HepG2 (cell line): ENCODE results near the gene ZWILCH. TPM values are rescaled to one million over a fixed set of nuclear protein-coding genes. Genes with fewer than 3 reads are reported as not detected.

Experiments
- CHCHD3 ChIP-seq: sonication (generic); formaldehyde crosslinking; IDR thresholded peaks from 2 replicates; pipeline ENCODE4 v1.8.0; 2022; ENCODE audit warnings: mild to moderate bottlenecking, missing genetic modification reagents, moderate library complexity
- EHMT2 ChIP-seq: fragments of 200-600 bp; sonication (generic); IDR thresholded peaks from 2 replicates; pipeline ENCODE4 v1.7.0; 2017; ENCODE audit warnings: antibody characterized with exemption, low read depth, low read length, borderline replicate concordance
- GLI4 ChIP-seq: sonication (generic); formaldehyde crosslinking; IDR thresholded peaks from 2 replicates; pipeline ENCODE4 v1.5.1; 2020; ENCODE audit warnings: missing genetic modification reagents, mild to moderate bottlenecking, moderate library complexity, borderline replicate concordance
- KDM3A ChIP-seq: IDR thresholded peaks from 2 replicates; pipeline ENCODE4 v1.6.1; 2018; ENCODE audit warnings: low read depth, missing compliant biosample characterization
- KLF16 ChIP-seq, 2 experiments: sonication (generic) in 1 of 2; formaldehyde crosslinking in 1 of 2; IDR thresholded peaks; 2 replicates each; pipeline versions ENCODE4 v1.6.1 to v1.8.0; 2016 to 2023; ENCODE audit warnings: missing genetic modification reagents in 2 of 2, missing compliant biosample characterization in 1 of 2
- MEIS1 ChIP-seq: sonication (generic); formaldehyde crosslinking; IDR thresholded peaks from 2 replicates; pipeline ENCODE4 v1.9.0; 2021; ENCODE audit warnings: mild to moderate bottlenecking, missing genetic modification reagents, moderate library complexity, borderline replicate concordance
- MTA1 ChIP-seq: sonication (generic); formaldehyde crosslinking; IDR thresholded peaks from 2 replicates; pipeline ENCODE4 v1.4.0; 2020; ENCODE audit warnings: missing genetic modification reagents, mild to moderate bottlenecking, borderline replicate concordance
- PPARG ChIP-seq: conservative IDR thresholded peaks from 2 replicates; pipeline ENCODE4 v1.6.1; 2016; ENCODE audit warnings: missing biosample characterization, missing genetic modification reagents
- RCOR2 ChIP-seq: IDR thresholded peaks from 2 replicates; pipeline ENCODE4 v1.6.1; 2016; ENCODE audit warnings: missing biosample characterization, missing genetic modification reagents
- SIN3A ChIP-seq: IDR thresholded peaks from 2 replicates; pipeline ENCODE4 v1.6.1; 2011; ENCODE audit warnings: low read depth, mild to moderate bottlenecking, control low read depth, low read length, borderline replicate concordance
- SOX13 ChIP-seq, 3 experiments: fragments of 450-650 bp in 1 of 3; sonication (generic) in 1 of 3; formaldehyde crosslinking in 1 of 3; IDR thresholded peaks in 2 of 3; conservative IDR thresholded peaks in 1 of 3; 2 replicates each; pipeline versions ENCODE4 v1.5.0 to v1.6.1; 2016 to 2020; ENCODE audit warnings: antibody characterized with exemption in 1 of 3, mild to moderate bottlenecking in 1 of 3, missing compliant biosample characterization in 1 of 3, missing genetic modification reagents in 1 of 3, moderate library complexity in 1 of 3
- ZBTB42 ChIP-seq: sonication (generic); formaldehyde crosslinking; IDR thresholded peaks from 2 replicates; pipeline ENCODE4 v1.5.0; 2020; ENCODE audit warnings: mild to moderate bottlenecking, missing genetic modification reagents
- ZC3H4 ChIP-seq: sonication (generic); formaldehyde crosslinking; IDR thresholded peaks from 2 replicates; pipeline ENCODE4 v1.4.0; 2020; ENCODE audit warnings: missing genetic modification reagents, borderline replicate concordance
- ZNF564 ChIP-seq: sonication (generic); formaldehyde crosslinking; IDR thresholded peaks from 2 replicates; pipeline ENCODE4 v1.8.1; 2023; ENCODE audit warnings: mild to moderate bottlenecking, missing genetic modification reagents
- ZNF788 ChIP-seq: sonication (generic); formaldehyde crosslinking; IDR thresholded peaks from 2 replicates; pipeline ENCODE4 v1.5.0; 2020; ENCODE audit warnings: mild to moderate bottlenecking, missing genetic modification reagents, borderline replicate concordance
- ZSCAN20 ChIP-seq: sonication (generic); formaldehyde crosslinking; IDR thresholded peaks from 2 replicates; pipeline ENCODE4 v1.4.0; 2020; ENCODE audit warnings: missing genetic modification reagents, mild to moderate bottlenecking, borderline replicate concordance
- polyA plus RNA-seq, 8 experiments: library from polyadenylated mRNA; depleted of rRNA in 3 of 8; stranded (reverse) in 7 of 8; unstranded in 1 of 8; fragments of >200 nt; fragmentation: Illumina TruSeq in 4 of 8; extraction: Trizol in 4 of 8; gene quantifications; 2 replicates each; pipeline versions ENCODE4 v1.2.1 to v1.2.3, GENCODE V29; 2011 to 2016; ENCODE audit warnings: low read depth in 4 of 8, missing spikeins in 1 of 8, mixed read lengths in 1 of 8; ENCODE audit not compliant: insufficient read depth in 1 of 8
- total RNA-seq, 5 experiments: library from RNA; depleted of rRNA; stranded (reverse); fragments of >200 nt; fragmentation: Illumina TruSeq; extraction: Trizol; gene quantifications; 2 replicates each; pipeline ENCODE4 v1.2.3, GENCODE V29; 2016; ENCODE audit warnings: low read depth in 1 of 5
- TF ChIP-seq, protein P1 (sequence below): sonication (generic); formaldehyde crosslinking; IDR thresholded peaks from 2 replicates; pipeline ENCODE4 v1.4.0; 2020; ENCODE audit warnings: missing genetic modification reagents, borderline replicate concordance
- TF ChIP-seq, protein P2 (sequence below): sonication (generic); formaldehyde crosslinking; IDR thresholded peaks from 2 replicates; pipeline ENCODE4 v1.8.0; 2022; ENCODE audit warnings: mild to moderate bottlenecking, missing genetic modification reagents, moderate library complexity
- TF ChIP-seq, protein P3 (sequence below): sonication (generic); formaldehyde crosslinking; IDR thresholded peaks from 2 replicates; pipeline ENCODE4 v1.8.0; 2022; ENCODE audit warnings: mild to moderate bottlenecking, missing genetic modification reagents, moderate library complexity
- TF ChIP-seq, protein P4 (sequence below): sonication (generic); formaldehyde crosslinking; conservative IDR thresholded peaks from 2 replicates; pipeline ENCODE4 v1.5.0; 2020; ENCODE audit warnings: missing genetic modification reagents

ZWILCH gene
- total and polyA plus RNA-seq, 2 of the 13 experiments (the other 11 are each of a cell fraction or from before 2014, with no cell fraction given), result 9.5 to 27.8 TPM

DNA sequence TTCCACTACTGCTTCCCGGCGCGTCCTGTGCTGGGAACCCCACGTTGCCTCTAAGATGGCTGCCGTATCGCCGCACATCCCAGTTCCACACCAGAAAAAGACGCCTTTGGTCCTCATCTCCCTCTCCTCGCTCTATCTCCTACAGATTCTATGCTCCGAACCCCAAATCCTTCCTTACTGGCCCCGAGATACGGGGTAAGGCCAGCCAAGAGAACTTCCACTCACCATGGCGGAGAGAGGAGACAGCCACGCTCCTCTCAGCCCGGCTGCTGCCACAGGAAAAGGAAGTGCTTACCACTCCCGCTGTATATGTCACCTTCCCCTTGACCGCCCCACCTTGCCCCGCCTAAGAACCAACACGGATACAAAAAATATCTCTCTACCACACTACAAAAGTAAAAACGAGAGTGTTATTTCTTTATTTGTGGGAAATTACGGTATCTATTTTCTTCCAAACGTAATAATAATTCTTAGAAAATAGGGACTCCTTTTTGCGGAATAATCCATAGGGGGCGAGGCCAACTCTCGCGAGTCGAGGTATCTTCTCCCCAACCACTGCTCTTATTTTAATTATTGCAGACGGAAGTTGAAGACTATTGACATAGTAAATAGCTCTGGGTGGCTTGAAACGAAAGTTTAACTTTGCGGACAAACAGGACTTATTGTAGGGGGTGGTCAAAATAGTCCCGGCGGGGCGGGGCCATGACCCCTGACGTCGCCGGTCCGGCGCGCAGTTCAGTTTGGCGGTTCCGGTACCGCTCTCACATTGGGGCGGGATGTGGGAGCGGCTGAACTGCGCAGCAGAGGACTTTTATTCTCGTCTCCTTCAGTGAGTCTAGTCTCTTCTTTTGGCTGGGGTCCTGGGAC lies at the start of gene ZWILCH, which contains the start of gene RPL4 (continued):
- TF ChIP-seq SOX13 (IDR thresholded peaks at IDR 0.05) (no peak), SOX13 (CRISPR knock-in tag; conservative IDR thresholded peaks at IDR 0.05 in 1 of 2, IDR thresholded peaks at IDR 0.05 in 1 of 2) (no peak), ZSCAN20 (CRISPR knock-in tag) (peak; percentile 51; the same call in 1 of the 2 replicates), ZNF788 (CRISPR knock-in tag) (0 out of 2 replicates have a peak, but pooled peaks have one; percentile 14), ZC3H4 (CRISPR knock-in tag) (peak; percentile 86), MEIS1 (CRISPR knock-in tag) (no peak), GLI4 (0 out of 2 replicates have a peak, but pooled peaks have one; percentile 74), KLF16 (CRISPR knock-in tag; IDR thresholded peaks at IDR 0.05) (peak in 1 of 2 experiments; percentile 36; a peak in 1 of 4 replicates), MTA1 (CRISPR knock-in tag) (no peak), CHCHD3 (CRISPR knock-in tag) (no peak), RCOR2 (CRISPR knock-in tag) (no peak), PPARG (CRISPR knock-in tag) (0 out of 2 replicates have a peak, but pooled peaks have one; percentile 4), ZBTB42 (no peak), KDM3A (CRISPR knock-in tag) (no peak), SIN3A (peak; percentile 98), ZNF564 (CRISPR knock-in tag) (no peak), EHMT2 (no peak)
- TF ChIP-seq, protein P1, sequence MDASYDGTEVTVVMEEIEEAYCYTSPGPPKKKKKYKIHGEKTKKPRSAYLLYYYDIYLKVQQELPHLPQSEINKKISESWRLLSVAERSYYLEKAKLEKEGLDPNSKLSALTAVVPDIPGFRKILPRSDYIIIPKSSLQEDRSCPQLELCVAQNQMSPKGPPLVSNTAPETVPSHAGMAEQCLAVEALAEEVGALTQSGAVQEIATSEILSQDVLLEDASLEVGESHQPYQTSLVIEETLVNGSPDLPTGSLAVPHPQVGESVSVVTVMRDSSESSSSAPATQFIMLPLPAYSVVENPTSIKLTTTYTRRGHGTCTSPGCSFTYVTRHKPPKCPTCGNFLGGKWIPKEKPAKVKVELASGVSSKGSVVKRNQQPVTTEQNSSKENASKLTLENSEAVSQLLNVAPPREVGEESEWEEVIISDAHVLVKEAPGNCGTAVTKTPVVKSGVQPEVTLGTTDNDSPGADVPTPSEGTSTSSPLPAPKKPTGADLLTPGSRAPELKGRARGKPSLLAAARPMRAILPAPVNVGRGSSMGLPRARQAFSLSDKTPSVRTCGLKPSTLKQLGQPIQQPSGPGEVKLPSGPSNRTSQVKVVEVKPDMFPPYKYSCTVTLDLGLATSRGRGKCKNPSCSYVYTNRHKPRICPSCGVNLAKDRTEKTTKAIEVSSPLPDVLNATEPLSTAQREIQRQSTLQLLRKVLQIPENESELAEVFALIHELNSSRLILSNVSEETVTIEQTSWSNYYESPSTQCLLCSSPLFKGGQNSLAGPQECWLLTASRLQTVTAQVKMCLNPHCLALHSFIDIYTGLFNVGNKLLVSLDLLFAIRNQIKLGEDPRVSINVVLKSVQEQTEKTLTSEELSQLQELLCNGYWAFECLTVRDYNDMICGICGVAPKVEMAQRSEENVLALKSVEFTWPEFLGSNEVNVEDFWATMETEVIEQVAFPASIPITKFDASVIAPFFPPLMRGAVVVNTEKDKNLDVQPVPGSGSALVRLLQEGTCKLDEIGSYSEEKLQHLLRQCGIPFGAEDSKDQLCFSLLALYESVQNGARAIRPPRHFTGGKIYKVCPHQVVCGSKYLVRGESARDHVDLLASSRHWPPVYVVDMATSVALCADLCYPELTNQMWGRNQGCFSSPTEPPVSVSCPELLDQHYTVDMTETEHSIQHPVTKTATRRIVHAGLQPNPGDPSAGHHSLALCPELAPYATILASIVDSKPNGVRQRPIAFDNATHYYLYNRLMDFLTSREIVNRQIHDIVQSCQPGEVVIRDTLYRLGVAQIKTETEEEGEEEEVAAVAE (CRISPR knock-in tag), result peak; percentile 80; the same call in 1 of the 2 replicates
- TF ChIP-seq, protein P2, sequence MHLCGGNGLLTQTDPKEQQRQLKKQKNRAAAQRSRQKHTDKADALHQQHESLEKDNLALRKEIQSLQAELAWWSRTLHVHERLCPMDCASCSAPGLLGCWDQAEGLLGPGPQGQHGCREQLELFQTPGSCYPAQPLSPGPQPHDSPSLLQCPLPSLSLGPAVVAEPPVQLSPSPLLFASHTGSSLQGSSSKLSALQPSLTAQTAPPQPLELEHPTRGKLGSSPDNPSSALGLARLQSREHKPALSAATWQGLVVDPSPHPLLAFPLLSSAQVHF (CRISPR knock-in tag), result no peak
- TF ChIP-seq, protein P3, sequence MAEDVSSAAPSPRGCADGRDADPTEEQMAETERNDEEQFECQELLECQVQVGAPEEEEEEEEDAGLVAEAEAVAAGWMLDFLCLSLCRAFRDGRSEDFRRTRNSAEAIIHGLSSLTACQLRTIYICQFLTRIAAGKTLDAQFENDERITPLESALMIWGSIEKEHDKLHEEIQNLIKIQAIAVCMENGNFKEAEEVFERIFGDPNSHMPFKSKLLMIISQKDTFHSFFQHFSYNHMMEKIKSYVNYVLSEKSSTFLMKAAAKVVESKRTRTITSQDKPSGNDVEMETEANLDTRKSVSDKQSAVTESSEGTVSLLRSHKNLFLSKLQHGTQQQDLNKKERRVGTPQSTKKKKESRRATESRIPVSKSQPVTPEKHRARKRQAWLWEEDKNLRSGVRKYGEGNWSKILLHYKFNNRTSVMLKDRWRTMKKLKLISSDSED (CRISPR knock-in tag), result no peak
- TF ChIP-seq, protein P4, sequence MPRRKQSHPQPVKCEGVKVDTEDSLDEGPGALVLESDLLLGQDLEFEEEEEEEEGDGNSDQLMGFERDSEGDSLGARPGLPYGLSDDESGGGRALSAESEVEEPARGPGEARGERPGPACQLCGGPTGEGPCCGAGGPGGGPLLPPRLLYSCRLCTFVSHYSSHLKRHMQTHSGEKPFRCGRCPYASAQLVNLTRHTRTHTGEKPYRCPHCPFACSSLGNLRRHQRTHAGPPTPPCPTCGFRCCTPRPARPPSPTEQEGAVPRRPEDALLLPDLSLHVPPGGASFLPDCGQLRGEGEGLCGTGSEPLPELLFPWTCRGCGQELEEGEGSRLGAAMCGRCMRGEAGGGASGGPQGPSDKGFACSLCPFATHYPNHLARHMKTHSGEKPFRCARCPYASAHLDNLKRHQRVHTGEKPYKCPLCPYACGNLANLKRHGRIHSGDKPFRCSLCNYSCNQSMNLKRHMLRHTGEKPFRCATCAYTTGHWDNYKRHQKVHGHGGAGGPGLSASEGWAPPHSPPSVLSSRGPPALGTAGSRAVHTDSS (CRISPR knock-in tag), result no peak
